Measurements from ENCODE around the gene KLRF2.

- TF ChIP-seq CTCF (IDR thresholded peaks at IDR 0.05) (no peak), POLR2A (IDR thresholded peaks at IDR 0.05) (no peak)
Observed at GRCh38 chr12:9928607-9929006, 47.3 kb downstream of the KLRF2 start.

Data from lower leg skin (tissue), 3 donors.